NCI-H2227 (cell line): ENCODE measurements around the gene NOP9.

Experiments
- DNase-seq: peaks from one replicate; lab custom pipeline; 2025; ENCODE audit not compliant: unreplicated experiment; lab: John Stamatoyannopoulos, UW

Gene NOP9

GRCh38 chr14:24327303-24327702, 27.7 kb downstream of the NOP9 start:
- DNase-seq: no peak

- peak; percentile 20 for DNase-seq
Measured at GRCh38 chr14:24327914-24328313, 28.3 kb downstream of the NOP9 start.

GRCh38 chr14:24329073-24329663, 29.5 kb downstream of the NOP9 start:
- DNase-seq: no peak

- DNase-seq: no peak
Measured at GRCh38 chr14:24329736-24330135, 30.1 kb downstream of the NOP9 start.

- DNase-seq: no peak
Measured at GRCh38 chr14:24330973-24331674, 31.5 kb downstream of the NOP9 start.

- DNase-seq: no peak
Measured at GRCh38 chr14:24331731-24332267, 32.1 kb downstream of the NOP9 start.

- DNase-seq: peak; percentile 29
Measured at GRCh38 chr14:24332268-24332993, 32.8 kb downstream of the NOP9 start.

- DNase-seq: no peak
Measured at GRCh38 chr14:24334431-24335291, 35.0 kb downstream of the NOP9 start, which contains the start of gene ADCY4. ADCY4 (minus strand) TSS chr14:24335071; CDS start chr14:24334652, 419 bp downstream.

- DNase-seq: no peak
Measured at GRCh38 chr14:24335461-24336171, 36.0 kb downstream of the NOP9 start.

- no peak for DNase-seq
Measured at GRCh38 chr14:24337144-24337823, 37.6 kb downstream of the NOP9 start.

GRCh38 chr14:24337824-24338175, 38.1 kb downstream of the NOP9 start:
- no peak for DNase-seq

- DNase-seq: no peak
Measured at GRCh38 chr14:24338843-24339242, 39.2 kb downstream of the NOP9 start.

GRCh38 chr14:24339284-24340151, 39.9 kb downstream of the NOP9 start, which contains the start of gene RIPK3:
RIPK3 (minus strand) TSS chr14:24339991; CDS start chr14:24339826, 165 bp downstream.
- DNase-seq: no peak

- no peak for DNase-seq
Measured at GRCh38 chr14:24340606-24341005, 41.0 kb downstream of the NOP9 start.

- no peak for DNase-seq
Measured at GRCh38 chr14:24342889-24343288, 43.2 kb downstream of the NOP9 start.

- no peak for DNase-seq
Measured at GRCh38 chr14:24343795-24344660, 44.4 kb downstream of the NOP9 start.

- DNase-seq: no peak
Measured at GRCh38 chr14:24347134-24347533, 47.5 kb downstream of the NOP9 start.

GRCh38 chr14:24348186-24348585, 48.5 kb downstream of the NOP9 start:
- no peak for DNase-seq
